Fibroblast of skin of left quadriceps (primary cell): ENCODE results near the gene PLA2G12A.
A peak's percentile ranks its signal among the peaks of the same experiment; 100 is the strongest.

Source experiments
- DNase-seq, 2 experiments: peaks; one replicate each; pipeline ENCODE4 v3.0.0-alpha.2; 2013; ENCODE audit warnings: low read depth in 2 of 2

The PLA2G12A gene

DNA sequence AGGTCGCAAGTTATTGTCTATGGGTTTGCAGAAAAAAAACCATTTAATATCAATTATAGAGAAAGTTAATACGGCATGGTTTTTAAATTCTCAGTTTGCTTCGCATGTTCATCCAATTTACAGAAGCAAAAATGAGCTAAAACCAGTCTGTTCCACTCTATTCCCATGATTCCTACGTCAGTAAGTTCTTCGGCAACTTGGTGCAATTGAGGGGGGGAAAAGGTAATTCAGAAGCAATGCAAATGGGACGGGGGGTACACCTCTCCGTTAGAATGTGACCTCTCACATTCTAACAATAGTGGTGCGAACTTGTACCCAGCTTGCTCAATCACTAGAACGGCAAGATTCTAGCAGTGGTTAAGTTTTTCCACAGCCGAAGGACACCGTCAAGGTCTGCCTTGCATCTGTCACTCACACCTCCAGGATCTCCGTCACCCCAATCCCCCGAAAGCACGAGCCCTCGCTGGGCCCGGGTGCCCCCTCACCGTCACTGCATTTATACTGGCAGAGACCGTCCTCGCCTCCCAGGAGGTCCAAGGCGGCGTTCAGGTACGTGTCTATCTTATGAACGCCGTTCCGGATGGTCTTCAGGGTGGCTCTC, 653 bp downstream of the PLA2G12A start:
- DNase-seq: no peak

- DNase-seq: no peak
These were observed 1.5 kb downstream of the PLA2G12A start for GRCh38 chr4:109728385-109728784.

DNA sequence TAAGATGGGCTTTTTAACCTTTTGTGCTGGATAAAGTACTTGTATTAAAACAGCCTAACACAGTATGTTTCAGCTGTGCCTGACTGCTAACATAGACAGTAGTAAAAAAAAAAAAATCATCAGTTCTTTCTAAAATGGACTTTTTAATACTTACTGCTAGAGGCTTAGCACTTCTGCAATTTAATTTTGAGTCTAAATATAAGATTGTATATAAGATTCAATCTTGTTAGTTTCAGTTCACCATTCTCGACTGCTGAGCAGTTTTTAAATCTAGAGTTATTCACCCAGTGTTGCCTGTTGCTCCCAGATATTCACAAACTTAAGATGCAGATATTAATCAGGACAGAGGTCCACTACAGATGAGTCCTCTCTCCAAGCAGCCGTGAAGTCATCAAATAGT, 6.8 kb downstream of the PLA2G12A start:
- no peak for DNase-seq

DNA sequence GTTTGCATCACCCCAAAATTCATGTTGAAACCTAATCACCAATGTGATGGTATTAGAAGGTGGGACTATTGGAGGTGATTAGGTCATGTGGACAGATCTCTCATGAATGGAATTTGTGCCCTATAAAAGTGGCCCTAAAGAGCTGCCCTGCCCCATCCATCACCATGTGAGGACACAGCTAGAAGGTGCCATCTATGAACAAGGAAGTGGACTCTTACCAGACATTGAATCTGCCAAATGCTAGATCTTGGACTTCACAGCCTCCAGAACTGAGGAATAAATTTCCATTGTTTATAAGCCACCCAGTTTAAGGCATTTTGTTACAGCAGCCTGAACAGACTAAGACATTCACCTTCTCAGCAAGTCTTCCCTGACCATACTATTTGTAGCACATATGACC, 7.5 kb downstream of the PLA2G12A start:
- DNase-seq: no peak

- DNase-seq: no peak
These were observed 8.8 kb downstream of the PLA2G12A start for GRCh38 chr4:109721033-109721432.

- no peak for DNase-seq
These were observed 10.3 kb downstream of the PLA2G12A start for GRCh38 chr4:109719604-109720003.

- no peak for DNase-seq
These were observed 11.1 kb downstream of the PLA2G12A start for GRCh38 chr4:109718759-109719158.

GRCh38 chr4:109713500-109713899, 16.4 kb downstream of the PLA2G12A start:
- no peak for DNase-seq

GRCh38 chr4:109708990-109709389, 20.9 kb downstream of the PLA2G12A start:
- DNase-seq: no peak

- DNase-seq: no peak
These were observed 21.4 kb downstream of the PLA2G12A start for GRCh38 chr4:109708435-109708834.

DNA sequence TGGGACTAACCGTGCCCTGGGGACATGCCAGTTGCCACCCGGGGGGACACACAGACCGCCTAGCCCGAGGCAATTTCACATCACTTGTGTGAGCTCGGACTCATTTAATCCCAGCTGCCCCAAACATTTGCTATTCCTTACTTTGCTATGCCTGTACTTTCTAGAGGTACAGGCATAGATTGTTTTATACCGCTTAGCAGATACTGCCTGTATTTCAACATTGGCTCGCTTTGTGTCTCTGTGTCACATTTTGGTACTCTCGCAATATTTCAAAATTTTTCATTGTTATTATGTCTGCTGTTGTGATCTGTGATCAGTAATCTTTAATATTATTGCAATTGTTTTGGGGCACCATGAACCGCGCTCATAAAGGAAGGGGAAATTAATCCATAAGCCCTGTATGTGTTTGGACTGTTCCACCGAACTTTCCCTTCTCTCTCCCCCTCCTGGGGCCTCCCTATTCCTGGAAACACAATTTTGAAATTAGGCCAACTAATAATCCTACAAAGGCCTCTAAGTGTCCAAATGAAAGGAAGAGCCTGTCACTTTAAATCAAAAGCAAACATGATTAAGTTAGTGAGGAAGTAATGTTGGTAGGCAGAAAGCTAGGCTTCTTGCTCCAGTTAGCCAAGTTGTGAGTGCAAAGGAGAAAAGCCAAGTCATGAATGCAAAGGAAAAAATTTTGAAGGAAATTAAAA, 26.1 kb downstream of the PLA2G12A start:
- no peak for DNase-seq

- peak; percentile 26 to 40 for DNase-seq
These were observed 26.8 kb downstream of the PLA2G12A start, which contains the start of gene CASP6 for GRCh38 chr4:109702950-109703663. TSS of gene CASP6 (minus strand) at chr4:109703445. CDS start at chr4:109703395, 50 bp downstream.

- DNase-seq: no peak
These were observed 28.1 kb downstream of the PLA2G12A start for GRCh38 chr4:109701566-109702410.

DNA sequence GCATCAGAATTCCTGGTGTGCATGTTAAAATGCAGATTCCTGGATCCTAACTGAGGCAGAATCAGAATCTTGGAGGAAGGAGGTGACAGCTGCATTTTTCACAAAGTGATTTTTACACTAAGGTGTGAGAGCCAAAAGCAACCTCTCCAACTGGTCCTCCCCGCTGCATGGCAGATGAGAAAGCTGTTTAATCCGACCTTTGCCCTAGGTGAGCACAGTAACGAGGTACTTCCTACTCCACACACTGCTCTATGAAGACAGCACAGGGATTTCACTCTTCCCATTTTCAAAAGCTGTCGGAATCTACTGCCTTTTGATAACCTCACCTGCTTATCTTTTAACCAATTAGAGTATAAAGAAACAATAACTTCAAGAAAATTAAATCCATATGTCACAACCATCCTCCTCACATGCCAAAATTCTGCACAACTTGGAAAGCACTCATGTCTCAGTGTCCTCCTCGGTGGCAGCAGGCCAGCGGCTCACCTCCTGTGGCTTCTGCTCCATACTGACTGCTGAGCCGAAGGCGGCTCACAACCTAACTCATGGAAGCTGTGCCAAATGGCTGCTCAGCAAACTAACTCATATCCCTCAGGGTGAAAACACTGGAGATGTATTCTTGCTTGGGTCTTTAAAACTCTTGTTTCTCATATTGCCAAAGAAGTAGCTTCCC, 30.2 kb downstream of the PLA2G12A start:
- DNase-seq: no peak

GRCh38 chr4:109698656-109699055, 31.2 kb downstream of the PLA2G12A start:
- DNase-seq: no peak

- DNase-seq: no peak
These were observed 38.4 kb downstream of the PLA2G12A start for GRCh38 chr4:109691411-109691920.

- no peak for DNase-seq
These were observed 39.0 kb downstream of the PLA2G12A start for GRCh38 chr4:109690690-109691410.

DNA sequence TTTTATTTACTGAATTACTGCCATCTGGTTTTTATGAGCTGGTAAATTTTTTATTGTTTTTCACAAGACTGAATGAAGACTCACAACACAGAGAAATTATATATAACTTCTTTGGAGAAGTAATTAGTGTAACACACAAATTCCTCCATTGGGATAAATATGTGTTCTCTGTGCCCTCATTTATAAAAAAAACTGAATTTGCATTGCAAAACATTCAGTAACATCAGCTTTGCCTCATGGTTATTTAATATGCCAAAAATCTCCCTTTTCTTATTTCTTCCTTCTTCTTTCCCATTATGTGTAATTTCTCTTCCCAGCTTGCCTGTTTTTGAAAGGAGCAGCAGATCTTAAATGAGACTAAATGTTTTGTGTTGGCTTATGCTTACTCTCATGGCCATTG, 45.1 kb downstream of the PLA2G12A start:
- no peak for DNase-seq

DNA sequence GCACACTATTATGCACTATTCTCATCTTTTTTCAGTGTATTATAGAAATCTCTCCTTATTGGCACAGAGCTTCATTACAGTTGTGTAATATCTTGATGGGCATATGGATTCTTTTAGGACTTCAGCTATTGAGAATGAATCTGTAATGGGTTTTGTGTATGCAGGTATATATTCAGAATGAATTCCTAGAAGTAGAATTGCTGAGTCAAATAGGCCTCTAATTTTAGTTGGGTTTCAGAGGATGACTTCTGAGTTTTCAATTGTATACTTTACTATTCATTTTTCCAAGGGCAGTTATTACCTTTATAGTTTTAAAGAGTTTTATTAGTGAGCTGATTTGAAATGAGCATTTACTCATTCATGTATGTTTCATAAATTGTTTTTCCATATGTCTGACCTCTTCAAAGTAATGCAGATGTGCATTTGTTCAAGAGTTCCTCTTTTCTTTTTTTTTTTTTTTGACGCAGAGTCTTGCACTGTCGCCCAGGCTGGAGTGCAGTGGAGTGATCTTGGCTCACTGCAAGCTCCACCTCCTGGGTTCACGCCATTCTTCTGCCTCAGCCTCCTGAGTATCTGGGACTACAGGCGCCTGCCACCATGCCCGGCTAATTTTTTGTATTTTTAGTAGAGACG, 46.1 kb downstream of the PLA2G12A start:
- DNase-seq: no peak

- no peak for DNase-seq
These were observed 47.0 kb downstream of the PLA2G12A start for GRCh38 chr4:109682875-109683274.
